G401.6 (cell line): ENCODE measurements around the gene DYNLRB1.

Experiments
- FAIRE-seq: peaks from 2 replicates; lab custom pipeline; 2012; peaks lifted over from hg19 to GRCh38; lab: Jason Lieb, UNC

DYNLRB1 gene

DNA sequence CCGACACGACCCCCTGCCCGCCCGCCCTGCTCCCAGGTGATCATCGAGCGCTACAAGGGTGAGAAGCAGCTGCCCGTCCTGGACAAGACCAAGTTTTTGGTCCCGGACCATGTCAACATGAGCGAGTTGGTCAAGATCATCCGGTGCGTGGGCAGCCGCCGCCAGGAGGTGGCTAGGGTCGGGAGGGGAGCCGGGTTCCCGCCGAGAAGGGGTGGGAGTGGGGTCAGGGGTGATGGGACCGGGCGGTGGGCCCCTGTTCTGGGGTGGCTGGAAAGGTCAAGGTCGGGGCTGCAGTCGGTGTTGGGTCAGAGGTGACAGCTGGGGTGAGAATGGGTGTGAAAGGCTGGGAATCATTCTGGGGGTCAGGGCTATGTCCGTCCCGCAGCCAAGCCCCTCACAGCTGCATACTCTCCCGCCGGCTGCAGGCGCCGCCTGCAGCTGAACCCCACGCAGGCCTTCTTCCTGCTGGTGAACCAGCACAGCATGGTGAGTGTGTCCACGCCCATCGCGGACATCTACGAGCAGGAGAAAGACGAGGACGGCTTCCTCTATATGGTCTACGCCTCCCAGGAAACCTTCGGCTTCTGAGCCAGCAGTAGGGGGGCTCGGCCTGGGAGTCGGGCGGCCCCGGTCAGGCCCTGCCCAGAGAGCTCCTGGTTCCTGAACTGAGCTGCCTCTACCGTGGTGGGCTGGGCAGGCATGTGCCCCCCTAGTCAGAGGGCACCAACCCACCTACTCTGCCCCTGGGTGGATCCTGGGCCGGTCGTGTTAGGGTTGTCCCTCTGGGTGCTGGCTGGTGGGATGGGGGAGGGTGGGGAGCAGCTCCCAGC, 43.3 kb downstream of the DYNLRB1 start:
- no peak for FAIRE-seq

DNA sequence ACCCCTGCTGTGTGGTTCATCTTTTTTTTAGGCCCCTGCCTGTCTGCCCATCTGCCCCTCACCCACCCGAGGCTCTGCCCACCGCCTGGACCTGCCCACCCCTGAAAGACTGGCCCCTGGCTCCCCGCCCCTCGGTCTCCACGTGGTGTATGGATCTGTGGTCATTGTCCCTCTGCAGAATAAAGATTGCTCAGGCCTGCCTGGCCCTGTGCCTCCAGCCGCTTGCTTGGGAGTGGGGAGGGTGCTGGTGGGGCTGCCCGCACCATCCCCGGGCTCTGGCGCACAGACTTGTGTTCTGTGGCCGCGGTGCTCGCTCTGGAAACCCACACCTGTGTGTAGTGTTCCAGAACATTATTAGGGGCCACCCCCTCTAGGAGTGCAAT, 43.9 kb downstream of the DYNLRB1 start:
- no peak for FAIRE-seq

GRCh38 chr20:34560614-34561013, 44.4 kb downstream of the DYNLRB1 start:
- no peak for FAIRE-seq

GRCh38 chr20:34561661-34562060, 45.4 kb downstream of the DYNLRB1 start:
- FAIRE-seq, result no peak

DNA sequence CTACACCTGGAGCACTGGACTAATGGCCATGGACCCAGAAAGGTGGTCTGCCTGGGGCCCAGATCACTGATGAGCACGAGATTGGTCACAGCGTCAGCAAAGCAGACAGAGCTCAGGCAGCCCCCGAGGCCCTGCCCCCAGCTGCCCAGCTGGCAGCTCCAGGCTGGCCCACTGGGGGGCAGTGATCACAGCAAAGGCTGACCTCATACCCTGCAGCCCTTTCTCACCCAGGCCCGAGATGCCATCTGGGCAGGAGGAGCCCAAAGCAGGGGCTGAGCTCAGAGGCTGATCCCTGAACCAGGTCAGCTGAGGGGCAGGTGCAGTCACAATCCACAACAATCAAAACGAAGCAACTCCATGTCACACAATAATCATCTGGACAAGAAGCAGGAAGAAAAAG, 46.4 kb downstream of the DYNLRB1 start:
- no peak for FAIRE-seq

DNA sequence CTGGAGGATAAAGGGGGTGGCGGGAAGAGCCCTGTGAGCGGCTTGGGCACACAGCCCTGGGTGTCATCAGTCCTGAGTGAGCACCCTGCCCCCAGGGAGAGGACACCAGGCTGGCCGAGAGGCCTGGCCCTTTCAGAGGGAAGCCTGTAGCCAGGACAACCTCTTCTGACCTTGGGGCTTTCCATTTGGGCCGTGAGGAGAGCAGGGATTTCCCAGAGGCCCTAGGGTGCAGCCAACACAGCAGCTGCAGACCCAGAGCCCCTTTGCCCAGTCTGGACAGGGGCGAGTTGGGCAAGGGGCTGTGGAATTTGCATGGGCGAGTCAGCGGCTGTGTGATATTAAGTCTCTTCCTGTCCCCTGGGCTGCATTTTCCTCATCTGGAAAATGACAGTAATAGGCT, 48.6 kb downstream of the DYNLRB1 start:
- FAIRE-seq, result no peak

- FAIRE-seq, result no peak
Observed at GRCh38 chr20:34566978-34567891, 51.0 kb downstream of the DYNLRB1 start.

DNA sequence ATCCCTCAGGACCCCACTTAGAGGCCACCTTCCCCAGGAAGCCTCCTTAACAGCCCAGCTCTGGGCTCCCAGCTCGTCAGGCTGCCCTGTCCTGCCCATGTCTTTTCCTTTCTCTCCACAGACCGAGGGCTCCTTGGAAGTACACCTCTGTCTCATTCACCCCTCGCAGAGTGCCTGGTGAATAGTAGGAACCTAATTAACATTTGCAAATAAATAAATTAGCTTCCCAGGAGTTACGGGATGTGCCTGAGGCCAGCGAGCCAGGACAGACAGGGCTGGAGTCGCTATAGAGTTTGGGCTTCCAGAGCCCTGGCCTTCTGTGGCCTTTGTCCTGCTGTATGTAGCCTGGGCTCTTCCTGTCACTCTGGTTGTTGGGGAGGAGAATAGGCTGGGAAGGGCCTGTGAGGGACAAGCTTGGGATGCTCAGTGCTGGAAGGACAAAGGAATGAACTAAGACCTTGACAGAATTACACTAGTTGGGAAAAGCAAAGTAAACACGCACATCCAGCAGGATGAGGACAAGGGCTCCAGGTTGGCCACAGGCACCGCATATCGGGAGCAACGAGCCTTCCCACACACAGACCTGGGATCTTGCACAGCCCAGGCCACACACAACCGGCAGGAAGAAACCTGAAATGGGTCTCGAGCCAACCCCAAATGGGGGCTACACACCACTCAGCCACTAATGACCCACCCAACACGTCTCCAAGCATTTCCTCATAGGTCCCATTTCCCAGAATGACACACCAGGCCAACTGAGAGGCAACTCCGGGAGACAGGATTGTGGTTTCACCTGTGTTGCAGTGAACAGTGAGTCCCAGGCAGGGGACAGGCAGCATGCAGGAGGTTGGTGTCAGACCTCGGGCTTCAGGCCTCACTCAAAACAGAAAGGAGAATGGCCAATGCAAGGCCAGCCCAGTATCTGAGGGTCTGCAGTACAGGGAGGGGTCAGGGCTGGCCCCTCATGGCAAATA, 52.0 kb downstream of the DYNLRB1 start:
- no peak for FAIRE-seq

- FAIRE-seq, result no peak
Observed at GRCh38 chr20:34569598-34569997, 53.4 kb downstream of the DYNLRB1 start.

DNA sequence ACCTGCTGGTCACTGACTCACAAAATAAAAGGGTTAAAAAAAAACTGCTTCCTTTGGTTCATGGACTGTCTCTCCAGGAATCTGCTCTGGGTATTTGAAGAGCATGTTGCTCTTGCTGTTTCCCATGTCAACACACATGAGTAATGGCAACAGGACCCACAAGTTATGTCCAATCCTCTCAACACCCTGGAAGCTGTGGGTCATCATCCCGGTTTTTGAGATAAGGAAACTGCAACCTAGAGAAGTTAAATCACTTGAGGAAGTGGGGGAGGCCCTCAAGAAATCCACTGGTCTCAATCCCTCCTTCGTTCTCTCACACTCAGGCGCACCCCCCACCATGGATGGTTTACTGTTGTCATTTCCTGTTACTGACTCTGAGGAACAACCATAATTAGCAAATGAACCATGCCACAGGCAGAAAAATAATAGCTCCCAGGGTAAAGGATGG, 54.7 kb downstream of the DYNLRB1 start:
- FAIRE-seq, result no peak

GRCh38 chr20:34571753-34572152, 55.5 kb downstream of the DYNLRB1 start:
- no peak for FAIRE-seq

DNA sequence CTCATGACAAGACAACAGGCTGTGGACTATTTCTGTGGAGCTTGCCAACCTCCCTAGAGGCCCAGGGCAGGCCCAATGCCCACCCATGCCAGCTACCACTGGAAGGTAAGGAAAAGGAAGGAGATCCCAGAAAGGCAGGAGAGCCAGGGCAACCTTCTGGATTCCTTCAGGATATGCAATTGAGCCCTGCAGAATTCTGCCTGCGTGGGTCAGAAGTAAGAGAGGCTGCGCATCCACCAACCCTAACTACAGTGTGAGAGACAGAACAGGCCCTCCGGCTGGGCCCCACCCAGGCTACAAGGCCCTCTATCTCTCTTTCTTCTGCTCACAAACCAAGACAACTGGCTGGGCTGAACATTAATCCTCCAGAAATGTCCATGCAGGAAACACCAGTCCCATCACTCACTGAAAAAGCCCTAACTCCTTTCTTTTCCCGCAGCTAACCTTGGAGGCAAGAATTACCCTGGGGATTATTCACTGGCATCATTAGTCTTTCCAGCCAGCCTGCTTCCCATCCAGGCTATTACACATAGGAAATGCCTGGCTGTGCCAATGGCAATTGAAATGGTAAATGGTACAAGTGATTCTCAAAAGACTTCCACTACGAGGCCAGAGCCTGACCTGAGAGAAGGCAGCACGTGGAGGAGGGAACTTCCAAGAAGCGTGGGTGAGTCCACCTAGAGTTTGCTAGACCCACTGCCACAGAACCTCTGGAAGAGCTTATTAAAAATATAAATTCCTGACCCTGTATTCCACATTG, 57.5 kb downstream of the DYNLRB1 start:
- no peak for FAIRE-seq

GRCh38 chr20:34574426-34574825, 58.2 kb downstream of the DYNLRB1 start:
- FAIRE-seq, result no peak

DNA sequence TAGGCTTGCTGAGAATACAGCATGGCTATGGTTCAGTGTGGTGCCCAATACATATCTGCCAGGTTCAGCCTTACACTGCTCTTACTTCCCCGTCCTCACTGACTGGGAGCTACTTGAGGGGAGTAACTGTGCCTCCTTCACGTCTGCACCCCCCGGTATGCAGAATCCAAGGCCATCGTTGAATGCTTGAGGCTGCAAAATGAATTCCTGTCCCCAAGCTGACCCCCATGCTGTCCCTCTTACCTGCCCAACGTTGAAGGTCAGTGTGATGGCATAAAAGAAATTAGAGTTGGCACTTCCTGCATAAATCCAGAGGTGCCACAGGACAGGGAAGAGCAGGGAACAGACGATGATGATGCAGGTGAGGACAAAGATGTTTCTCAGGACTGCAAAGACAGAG, 58.6 kb downstream of the DYNLRB1 start:
- no peak for FAIRE-seq

DNA sequence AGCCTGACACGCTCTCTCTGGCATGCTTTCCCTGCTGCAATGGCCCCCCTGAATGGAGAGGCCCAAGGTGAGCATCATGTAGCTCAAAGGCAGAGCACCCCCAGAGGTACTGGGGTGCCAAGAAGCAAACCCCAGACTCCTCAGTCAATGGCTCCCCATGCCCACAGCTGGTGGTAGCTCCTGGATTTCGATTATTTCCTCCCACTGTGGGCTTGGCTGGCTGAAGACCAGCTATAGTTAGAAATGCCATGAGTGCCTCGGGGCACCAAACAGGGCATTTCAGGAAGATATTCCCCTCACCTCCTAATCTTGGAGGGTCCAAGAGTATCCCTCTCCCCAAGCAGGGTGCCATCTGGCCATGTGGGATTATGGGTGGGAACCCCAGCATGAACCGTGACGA, 59.0 kb downstream of the DYNLRB1 start:
- no peak for FAIRE-seq

GRCh38 chr20:34575756-34576155, 59.5 kb downstream of the DYNLRB1 start:
- no peak for FAIRE-seq

DNA sequence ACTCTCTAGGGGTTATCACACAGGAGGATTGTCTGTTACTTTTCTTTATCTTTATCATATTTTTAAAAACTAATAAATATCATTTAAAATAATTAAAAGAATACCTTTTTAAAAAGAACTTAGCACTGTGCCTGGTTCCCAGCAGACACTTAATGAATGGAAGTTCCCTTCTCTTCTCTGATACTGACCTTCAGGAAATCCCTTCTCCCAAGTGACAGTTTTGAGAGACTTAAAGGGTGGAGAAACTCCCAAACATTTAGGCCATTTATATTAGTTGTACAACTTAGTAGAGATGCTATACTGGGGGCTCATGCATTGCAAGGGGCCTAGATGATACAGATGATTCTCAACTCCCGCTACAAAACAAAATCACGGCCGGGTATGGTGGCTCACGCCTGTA, 60.8 kb downstream of the DYNLRB1 start:
- no peak for FAIRE-seq

DNA sequence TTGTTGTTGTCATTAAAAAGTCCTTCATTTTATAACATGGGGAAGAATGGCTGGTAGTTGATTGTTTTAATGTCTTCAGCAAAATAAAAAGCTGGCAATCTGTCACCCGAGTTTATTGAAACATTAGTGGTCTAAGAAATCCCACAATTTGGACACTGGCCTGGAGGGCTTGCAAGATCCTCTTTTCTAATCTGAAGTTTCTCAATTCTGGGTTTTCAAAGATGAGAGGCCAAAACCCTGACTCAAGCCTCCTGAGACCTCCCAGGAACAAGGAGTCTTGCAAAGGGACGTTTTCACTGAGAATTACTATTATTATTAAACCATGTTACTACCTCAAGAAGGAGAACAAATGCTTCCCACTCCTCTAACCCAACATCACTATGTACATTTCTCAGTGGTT, 61.8 kb downstream of the DYNLRB1 start:
- no peak for FAIRE-seq

DNA sequence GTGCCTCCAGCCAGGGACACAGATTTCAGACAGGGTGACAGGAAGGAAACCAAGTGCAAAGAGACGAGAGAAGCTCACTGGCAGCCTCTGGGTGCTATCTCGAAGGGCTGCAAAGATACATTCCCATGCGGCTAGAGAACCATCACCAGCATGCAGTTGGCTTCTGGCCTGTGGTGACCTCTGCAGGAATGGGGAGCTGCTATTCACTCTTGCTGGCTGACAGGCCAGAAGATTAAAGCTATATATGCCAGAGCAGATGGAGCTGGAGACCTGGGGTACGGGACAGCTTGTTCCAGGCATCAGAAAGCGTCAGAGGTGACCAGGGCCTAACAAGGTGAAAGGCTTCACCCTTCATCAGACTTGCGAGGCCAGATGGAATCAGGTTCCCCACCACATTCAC, 62.3 kb downstream of the DYNLRB1 start:
- no peak for FAIRE-seq

DNA sequence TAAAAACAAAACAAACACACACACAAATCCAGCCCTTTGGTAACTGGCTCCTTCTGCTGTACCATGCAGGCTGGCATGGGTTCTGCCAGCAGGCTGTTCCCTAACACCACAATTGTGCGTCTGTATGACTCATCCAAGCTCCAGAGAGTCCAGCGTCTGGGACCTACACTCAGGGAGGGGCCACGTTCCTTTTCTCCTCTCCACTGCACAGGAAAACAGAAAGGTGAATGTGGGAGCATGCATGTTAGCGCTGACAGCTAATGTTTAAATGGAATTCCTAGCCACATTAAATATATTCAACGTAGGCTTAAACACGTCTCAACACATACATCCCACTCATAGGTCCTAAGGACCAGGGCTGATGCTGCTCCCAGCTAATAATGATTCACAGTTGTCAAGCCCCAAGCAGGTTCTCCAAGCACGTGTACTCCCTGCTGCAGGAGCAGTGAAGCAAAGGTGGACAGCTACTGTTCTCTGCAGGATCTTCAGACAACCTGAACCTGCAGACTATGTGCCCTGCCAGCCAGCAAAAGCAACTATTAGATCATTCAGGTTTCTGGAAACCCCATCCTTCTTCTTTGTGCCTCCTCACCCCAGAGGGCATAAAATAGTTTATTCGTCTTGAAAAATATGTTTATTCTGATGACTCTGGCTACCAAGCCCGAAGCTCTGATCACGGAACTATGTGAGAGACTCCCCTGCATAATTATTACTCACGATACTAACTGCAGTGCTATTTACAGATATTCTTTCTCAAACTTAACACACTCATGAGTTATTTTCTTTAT, 63.2 kb downstream of the DYNLRB1 start:
- no peak for FAIRE-seq
